HG03460 (cell line): ENCODE results near the gene MAP2K3.
A peak's percentile ranks its signal among the peaks of the same experiment; 100 is the strongest.

ENCODE experiments used
- ATAC-seq: cut with Tn5 transposase; IDR thresholded peaks from one replicate; pipeline ENCODE4 v1.9.1; 2021; ENCODE audit not compliant: unreplicated experiment

MAP2K3 gene

DNA sequence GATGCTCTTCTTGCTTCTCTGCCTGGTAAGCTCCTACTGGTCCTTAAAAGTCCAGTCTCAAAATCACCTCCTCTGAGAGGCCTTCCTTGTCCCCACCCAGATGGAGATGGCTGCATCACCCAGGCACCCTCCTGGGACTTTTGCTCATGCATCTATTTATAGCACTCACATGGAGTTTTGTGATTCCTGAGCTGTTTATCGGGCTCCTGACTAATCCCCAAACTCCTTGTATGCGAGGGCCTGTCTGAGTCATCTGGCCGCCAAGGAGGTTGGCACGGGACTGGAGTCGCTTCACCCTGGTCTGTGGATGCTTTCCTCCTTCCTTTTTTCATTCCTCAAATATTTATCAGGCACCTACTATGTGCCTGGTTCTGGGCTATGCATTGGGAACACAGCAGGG is 2.3 kb upstream of the MAP2K3 start:
- ATAC-seq: no peak

DNA sequence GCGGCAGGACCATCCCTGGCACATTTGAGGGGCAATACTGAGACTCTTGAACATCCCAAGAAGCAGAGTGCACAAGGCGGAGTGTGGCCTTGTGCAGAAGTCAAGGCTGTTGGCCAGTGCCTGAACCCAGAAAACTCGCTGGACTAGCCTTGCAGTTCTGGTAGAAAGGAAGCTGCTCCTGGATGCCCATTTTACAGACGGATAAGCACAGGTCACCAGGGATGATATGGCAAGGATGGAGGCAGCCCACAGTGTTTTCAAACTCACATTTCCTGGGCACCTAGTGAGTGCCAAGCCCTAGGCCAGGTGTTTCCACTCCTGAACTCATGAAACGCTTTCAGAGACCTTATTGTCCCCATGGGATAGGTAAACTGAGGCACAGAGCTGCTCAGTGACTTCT is 1.7 kb upstream of the MAP2K3 start:
- ATAC-seq: no peak

- ATAC-seq: peak; percentile 5
These were observed 811 bp upstream of the MAP2K3 start for GRCh38 chr17:21283482-21284318.

DNA sequence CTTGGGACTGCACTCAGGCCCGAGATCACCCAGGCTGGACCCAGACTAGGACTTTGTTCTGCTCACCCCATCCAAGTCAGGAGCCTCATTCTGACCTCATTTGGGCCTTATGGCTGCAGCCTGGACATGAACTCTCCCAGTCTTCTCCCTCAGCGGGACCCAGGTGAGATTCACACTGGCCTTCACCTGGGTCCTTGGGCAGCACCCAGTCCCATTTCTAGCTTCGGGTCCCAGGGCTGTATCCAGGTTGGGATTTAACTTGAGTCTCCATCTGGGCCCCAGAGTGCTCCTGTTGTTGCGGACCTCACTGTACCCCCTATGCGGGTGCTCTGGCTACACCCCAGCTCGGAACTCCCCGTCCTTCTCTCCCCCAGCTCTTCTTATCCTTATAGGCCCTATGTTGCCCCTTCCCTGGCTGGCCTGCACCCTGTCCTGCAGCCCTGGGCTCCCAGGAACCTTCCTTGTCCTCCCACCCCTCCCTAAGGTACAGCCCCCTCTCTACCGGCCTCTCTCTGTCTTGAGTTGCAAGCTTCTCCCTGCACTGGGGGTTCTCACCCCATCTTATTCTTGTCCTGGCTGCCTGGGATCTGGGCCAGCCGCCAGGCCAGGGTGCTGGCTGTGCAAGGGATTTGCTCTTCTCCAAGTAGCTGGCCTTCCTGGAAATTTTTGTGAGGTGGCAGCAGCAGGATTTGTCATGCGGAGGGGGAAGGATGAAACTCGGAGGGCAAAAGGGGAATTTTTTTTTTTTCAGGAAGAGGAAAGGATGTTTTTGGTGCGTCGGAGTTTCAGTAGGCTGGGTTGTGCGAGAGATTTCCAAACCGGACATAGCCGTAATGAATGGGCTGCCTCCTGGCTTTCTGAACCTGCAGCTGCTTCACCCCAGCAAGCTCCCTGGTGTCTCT is 904 bp downstream of the MAP2K3 start:
- ATAC-seq: no peak

DNA sequence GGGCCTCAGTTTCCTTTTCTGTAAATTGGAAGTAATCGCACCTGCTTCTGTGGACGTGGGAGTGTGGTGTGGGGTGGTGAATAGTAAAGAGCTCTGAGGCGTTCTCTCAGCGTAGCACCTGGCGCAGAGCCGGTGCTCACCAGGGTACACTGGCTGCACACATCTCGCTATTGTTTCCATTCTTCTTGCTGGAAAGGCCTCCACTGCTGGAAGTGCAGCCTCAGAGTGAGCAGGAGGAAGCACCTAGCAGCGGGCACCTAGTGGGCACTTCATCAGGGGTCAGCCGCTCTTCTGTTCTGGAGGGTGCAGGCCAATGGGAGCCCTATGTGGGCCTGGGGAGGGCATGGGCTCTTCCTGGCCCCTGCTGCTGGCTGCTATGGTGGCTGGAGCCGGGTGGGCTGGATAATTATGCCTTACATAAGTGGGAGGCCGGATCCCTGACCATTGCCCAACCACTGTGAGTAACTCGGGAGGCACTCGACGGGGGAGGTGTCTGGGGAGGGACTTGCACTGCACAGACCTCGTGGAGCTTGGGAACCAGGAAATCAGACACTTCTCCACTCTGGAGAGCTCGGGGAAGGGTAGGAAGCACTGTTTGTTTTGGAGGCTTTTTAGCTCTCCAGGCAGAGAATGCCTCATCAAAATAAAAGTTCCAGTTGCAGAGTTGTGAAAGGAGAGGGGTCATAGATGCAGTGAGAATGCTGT is 1.7 kb downstream of the MAP2K3 start:
- no peak for ATAC-seq

DNA sequence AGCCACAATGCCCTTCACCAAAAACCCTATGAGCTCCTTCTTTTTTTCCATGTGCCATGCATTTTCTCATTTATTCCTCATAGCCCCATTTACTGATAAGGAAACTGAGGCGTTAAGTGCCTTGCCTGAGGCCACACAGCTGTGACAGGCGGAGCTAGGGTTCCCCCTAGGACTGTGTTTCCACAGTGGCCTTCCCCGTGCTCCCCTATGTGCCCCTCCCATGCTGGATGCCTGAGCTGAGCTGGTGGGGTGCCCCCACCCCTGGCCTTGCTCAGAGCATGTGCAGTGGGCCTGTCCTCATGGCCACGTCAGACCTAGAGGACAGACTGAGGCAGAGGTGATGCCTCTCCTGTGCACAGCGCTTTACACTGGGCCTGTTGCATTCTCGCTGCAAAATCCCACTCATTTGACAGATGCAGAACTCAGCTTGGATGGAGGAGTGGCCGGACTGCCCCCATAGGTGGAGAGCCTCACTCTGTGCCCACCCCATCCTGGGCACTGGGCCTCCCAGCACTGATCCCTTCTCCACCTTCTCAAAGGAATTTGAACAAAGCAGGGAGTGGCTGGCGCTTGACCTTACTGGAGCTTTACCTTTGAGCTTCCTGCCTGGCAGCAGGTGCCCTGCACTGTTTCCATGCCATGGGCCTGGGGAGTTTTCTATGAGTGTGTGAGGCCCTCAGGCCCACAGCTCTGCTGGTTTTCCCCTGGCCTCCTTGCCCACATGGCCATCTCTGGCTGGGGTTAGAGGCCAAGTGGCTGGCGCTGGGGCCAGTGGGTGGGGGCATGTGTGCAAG is 2.6 kb downstream of the MAP2K3 start:
- peak; percentile 0 for ATAC-seq

- ATAC-seq: peak; percentile 39
These were observed 3.4 kb downstream of the MAP2K3 start for GRCh38 chr17:21287703-21288449.

DNA sequence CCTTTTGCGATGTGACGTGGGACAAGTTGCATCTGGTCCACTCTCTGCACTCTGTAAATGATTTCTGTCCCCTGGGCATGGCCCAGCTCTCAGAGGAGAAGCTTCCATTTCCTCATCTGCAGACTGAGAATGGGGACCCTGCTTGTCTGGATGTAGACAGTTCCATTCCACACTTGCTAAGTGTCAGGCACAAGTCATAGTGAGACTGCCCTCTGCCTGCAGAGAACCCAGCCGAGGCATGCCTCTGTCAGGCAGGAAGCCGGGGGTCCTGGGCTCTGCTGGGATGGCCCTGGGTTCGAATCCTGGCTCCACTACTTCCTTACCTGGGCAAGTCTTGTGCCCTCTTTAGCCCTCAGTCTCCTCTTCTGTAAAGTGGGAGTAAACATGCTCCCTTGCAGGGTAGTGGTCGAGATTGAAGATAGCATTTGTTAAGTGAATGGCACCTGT is 4.1 kb downstream of the MAP2K3 start:
- ATAC-seq: peak; percentile 15

- no peak for ATAC-seq
These were observed 4.8 kb downstream of the MAP2K3 start for GRCh38 chr17:21289175-21289901.

- ATAC-seq: no peak
These were observed 5.5 kb downstream of the MAP2K3 start for GRCh38 chr17:21289902-21290571.

DNA sequence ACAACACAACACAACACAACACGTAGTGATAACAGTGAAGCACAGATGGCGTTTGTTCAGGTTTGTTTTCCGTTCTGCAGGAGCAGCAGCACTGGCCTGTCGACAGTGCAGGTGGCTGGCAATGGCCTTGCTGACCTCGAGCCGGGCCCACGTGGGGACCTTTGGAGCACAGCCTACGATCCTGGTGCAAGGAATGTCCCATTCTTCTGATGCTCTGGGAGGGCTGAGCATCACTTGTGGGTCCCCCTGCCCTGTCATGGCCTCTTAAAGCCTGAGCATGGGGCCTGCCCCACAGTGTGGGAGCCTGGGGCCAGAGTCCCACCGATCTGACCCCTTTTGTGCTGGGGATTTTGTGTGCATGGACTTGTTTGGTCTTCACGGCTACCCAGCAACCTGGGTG is 6.8 kb downstream of the MAP2K3 start:
- no peak for ATAC-seq

DNA sequence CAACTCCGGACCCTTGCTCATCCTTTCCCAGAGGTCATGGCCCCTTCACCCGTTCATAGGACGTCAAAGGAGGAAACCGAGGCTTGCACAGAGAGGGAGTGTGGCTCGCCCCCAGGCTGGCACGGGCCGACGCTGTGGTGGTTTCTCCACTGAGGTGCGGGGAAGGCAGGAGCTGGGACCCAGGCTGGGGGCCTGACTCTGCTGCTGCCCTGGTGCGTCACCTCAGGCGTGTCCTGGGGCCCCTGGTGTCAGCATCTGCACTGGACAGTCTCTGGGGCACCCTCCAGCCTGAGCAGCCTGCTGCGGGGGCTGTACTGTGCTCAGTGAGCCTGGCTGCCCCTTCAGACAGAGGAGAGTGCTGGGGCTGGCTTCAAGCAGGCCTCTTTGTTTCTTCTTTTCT is 7.4 kb downstream of the MAP2K3 start:
- ATAC-seq: no peak

- no peak for ATAC-seq
These were observed 8.6 kb downstream of the MAP2K3 start for GRCh38 chr17:21292867-21293830.

DNA sequence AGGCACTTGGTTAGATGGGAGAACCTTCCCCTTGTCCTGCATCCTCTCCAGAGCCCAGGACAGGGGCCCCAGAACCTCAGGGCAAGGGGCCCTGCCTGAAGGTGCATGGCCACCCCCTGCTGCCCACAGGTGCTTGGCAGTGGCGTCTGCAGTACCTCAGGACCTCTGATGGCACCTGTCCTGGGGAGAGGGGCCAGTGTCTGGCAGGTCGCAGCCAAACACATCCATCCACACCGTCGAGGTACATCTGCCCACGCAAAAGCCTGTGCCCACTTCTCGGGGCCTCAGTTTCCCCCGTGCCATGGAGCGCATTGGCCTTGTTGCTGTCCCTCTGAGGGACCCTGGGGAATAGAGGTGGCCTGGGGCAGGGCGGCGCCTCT is 9.3 kb downstream of the MAP2K3 start:
- no peak for ATAC-seq

- ATAC-seq: no peak
These were observed 10.0 kb downstream of the MAP2K3 start for GRCh38 chr17:21294321-21295035.

DNA sequence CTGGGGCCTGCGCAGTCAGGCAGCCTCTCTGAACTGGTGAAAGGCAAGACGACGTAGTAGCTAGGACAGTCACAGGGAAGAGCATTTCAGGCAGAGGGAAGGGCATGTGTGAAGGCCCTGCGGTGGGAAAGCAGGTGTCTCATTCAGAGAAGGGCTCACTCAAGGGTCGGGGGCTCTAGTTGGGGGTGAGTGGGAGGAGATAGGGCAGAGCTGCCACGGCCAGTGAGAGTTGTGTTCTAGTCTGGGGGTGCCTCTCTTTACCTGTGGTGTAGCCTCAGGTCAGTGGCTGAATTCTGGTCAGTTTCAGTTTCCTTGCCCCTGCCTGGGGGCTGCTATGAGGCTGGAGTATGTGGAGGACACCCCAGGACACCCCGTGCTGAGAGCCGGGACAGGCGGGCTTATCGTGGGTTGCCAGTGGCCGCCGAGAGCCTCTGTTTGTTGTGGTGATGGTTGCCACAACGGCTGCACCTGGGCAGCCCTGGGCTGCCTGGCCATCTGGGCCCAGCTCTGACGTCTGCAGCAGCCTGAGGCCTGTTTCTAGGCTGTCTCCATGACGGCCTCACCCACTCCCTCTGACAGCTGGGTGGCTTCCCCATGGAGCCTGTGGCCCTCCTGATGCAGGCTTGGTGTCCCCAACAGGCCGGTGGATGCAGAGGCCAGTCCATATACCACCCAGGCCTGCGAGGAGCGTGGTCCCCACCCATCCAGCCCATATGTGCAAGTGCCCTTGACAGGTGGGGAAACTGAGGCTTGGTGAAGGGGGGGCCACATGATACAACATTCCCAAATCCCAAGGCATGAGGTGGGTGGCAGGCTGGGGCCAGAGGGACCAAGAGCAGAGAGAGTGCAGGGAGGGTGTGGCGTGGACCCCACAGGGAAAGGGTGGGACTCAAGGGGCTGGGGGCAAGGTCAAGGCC is 10.8 kb downstream of the MAP2K3 start:
- ATAC-seq: no peak
